ENCODE data around the gene U2AF2.
A peak's percentile ranks its signal among the peaks of the same experiment; 100 is the strongest.

Gene U2AF2

GRCh38 chr19:55622242-55622969 is 32.4 kb upstream of the U2AF2 start:
- DNase-seq: no peak

GRCh38 chr19:55623130-55623529 is 31.7 kb upstream of the U2AF2 start:
- no peak for DNase-seq

GRCh38 chr19:55623561-55623960 is 31.3 kb upstream of the U2AF2 start:
- no peak for DNase-seq

GRCh38 chr19:55624109-55625003 is 30.5 kb upstream of the U2AF2 start, which contains the start of gene ZNF784:
ZNF784 (minus strand) TSS chr19:55624566; CDS start chr19:55624561, 5 bp downstream.
- DNase-seq: peak; percentile 94

- no peak for DNase-seq
Measured at GRCh38 chr19:55625004-55625326, 29.9 kb upstream of the U2AF2 start.

GRCh38 chr19:55626350-55626749 is 28.5 kb upstream of the U2AF2 start:
- no peak for DNase-seq

- DNase-seq: peak; percentile 81
Measured at GRCh38 chr19:55632463-55632834, 22.4 kb upstream of the U2AF2 start.

GRCh38 chr19:55633861-55634260 is 21.0 kb upstream of the U2AF2 start:
- no peak for DNase-seq

- no peak for DNase-seq
Measured at GRCh38 chr19:55635334-55635717, 19.5 kb upstream of the U2AF2 start.

GRCh38 chr19:55635856-55636440 is 18.9 kb upstream of the U2AF2 start:
- no peak for DNase-seq

- no peak for DNase-seq
Measured at GRCh38 chr19:55636723-55637122, 18.1 kb upstream of the U2AF2 start.

GRCh38 chr19:55637534-55637933 is 17.3 kb upstream of the U2AF2 start:
- DNase-seq: no peak

- no peak for DNase-seq
Measured at GRCh38 chr19:55638864-55639359, 15.9 kb upstream of the U2AF2 start.

GRCh38 chr19:55640043-55640576 is 14.7 kb upstream of the U2AF2 start:
- DNase-seq: peak; percentile 71

GRCh38 chr19:55640577-55641425 is 14.0 kb upstream of the U2AF2 start, which contains the start of gene ZNF580:
ZNF580 (plus strand) TSS chr19:55641002; CDS start chr19:55642509, 1,507 bp downstream.
- DNase-seq: peak; percentile 58

- DNase-seq: no peak
Measured at GRCh38 chr19:55641426-55642152, 13.2 kb upstream of the U2AF2 start.

GRCh38 chr19:55642153-55643002 is 12.5 kb upstream of the U2AF2 start:
- peak; percentile 59 for DNase-seq

- DNase-seq: peak; percentile 81
Measured at GRCh38 chr19:55643003-55643886, 11.6 kb upstream of the U2AF2 start, which contains the start of gene ZNF581. ZNF581 (plus strand) TSS chr19:55643649; CDS start chr19:55644572, 923 bp downstream.

GRCh38 chr19:55643887-55644176 is 11.0 kb upstream of the U2AF2 start:
- DNase-seq: no peak

Data from activated CD4-positive, CD25-positive, alpha-beta regulatory T cell treated with anti-CD3 and anti-CD28 coated beads, Interleukin-2, amount 50 U/mL, for 72 hours (primary cell).